Stimulated activated CD8-positive, alpha-beta memory T cell treated with anti-CD3 and anti-CD28 coated beads, Interleukin-12 subunit alpha, Interleukin-12 subunit beta, amount 100 ng/mL, for 24 hours (primary cell): ENCODE data around the gene LPP.

Experiments used
- DNase-seq: peaks from one replicate; pipeline ENCODE4 v3.0.0-alpha.2; 2020; ENCODE audit errors: extremely low read depth

LPP gene

DNA sequence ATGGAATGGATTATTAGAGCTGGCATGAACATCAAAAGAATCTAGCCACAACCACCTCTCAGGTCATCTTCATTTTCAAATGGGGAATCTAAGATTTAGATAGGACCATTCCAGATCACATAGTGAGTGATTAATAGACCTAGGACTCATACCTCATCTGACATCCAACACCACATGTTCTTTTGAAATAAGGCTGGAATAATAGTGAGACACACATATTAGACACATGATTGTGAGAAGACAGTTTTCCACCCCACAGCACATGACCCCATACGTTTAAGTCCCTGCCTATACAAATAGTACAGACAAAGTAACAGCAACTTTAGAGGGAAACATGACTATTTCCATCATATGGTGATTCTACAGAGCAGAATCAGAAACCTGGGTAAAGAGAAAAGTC lies 673.1 kb downstream of the LPP start:
- no peak for DNase-seq

DNA sequence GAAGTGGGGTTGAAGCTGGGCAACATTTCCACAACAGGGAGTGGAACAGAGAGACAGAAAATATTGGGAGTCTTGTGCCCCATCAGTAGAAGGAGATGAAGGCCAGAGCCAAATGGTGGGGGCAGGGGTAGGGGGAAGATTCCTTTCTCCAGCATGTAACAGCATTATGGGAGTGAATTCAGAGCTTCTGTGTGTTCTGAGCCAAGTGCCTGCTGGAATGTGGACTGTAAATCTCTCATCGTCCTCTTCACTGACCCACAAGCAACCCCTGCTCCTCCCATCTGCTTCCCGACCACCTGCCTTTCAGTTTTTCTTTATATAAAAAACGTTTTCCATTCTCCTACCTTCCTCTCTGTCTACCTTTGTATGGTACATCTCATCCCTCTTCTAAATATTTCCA lies 673.6 kb downstream of the LPP start:
- no peak for DNase-seq

DNA sequence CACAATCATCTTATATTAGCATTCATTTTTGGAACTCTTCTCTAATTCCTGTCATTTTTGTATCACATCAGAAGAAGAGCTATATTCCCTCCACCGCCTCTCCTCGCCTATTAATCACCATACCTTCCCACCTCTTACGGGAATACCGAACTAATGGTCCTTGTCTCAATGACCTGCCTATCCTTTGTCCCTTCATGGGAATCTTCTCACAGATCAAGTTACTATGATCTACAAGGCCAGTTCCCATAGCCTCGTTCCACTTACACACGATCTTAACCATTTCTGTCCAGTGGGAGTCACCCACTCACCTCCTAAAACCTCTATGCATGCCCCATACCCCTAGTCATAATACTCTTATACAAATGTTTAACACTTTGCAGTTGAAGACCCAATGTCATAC lies 675.2 kb downstream of the LPP start:
- no peak for DNase-seq

DNA sequence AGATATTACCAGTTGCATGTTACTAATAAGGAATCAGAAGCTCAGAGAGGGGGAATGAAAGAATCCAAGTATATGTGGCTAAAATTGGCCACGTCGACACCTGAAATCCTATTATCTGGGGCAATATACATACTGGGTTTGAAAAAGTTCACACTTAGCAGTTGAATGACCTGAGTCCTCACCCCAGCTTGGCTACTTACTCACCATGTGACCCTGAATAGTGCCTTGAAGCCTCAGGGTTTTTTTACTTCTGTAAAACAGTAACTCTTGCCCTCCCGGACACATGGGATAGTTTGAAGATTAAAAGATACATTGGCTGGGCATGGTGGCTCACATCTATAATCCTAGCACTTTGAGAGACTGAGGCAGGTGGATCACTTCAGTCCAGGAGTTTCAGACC lies 675.6 kb downstream of the LPP start:
- DNase-seq: no peak

DNA sequence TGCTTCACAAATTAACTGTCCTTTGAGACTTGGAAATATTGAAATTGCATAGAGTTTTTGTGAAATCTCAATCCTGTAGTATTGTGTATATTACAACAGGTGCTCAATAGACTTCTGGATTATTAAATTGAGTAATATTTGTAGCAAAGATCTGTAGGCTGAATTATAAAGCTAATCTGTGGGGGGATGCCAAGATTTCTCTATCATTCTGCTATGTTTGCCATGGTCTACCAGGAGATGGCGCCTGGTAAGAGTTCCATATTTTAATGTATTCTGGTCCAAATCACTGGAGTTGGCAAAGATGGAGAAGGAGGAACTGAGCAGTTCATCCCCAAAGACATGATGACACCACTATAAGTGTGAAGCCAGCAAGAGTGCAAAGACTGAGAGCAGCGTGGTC lies 676.9 kb downstream of the LPP start:
- no peak for DNase-seq

DNA sequence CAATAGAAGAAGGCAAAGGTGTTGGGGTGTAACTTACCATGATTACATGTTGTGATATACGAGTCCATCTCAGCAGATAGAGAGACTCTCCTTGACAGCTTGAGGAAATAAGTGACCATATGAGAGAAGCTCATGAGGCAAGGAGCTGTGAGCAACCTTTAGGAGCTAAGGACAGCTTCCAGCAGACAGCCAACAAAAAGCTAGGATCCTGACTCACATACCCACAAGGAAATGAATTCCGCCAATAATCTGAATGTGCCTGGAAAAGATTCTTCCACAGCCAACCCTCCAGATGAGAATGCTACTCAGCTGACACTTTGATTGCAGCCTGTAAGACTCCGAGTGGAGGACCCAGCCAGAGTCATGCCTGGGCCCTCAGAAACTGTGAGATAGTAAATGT lies 678.2 kb downstream of the LPP start:
- no peak for DNase-seq

DNA sequence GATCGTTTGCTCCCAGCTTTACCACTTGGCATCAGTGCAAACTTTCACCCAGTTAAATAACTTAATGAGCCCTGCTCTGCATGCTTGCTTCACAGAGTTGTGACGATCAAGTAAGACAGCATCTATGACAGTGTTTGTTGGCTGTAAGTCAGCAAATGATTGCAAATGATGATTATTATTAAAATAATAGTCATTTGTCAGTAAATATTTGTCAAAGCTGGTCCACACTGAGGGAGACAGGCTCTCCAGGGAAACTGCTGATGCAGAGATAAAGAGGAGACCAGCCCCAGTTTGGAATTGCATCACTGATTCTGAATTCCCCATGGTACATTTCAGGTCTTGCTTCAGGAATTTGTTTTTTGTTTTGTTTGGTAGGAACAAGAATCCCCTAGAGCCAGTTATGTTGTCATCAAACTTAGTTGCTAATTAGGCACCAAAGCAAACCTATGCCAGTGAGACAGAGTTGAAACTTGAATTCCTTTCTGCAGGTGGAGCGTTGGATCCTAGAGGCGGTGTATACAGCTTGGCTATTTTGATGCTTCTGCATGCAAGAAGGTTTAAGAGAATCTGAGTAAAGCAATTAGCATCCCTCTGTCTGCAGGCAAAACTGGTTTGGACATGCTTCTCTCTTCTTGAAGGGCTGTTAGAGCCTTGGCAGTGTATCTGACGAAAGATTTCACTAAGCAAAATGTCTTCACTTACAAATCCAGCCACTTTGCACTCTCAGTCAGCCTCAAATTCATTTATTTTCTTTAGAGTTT lies 679.2 kb downstream of the LPP start:
- DNase-seq: no peak

DNA sequence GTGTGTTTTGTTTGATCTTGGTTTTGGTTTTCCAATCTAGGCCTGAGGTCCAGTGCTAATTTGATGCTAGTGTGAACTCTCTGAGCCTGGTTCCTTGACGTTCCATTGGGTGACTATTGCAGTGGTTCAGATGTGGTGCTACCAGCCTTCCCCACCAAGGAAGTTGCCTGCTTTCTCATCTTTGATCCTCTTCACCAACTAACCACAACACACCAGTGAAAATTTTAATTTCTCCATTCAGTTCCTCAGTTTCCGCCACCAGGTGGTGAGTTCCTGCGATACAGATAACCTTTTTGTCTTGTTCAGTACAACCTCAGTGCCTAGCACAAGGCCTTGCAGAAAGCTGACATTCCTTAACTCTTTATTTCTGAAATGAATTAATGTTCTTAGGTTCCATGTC lies 680.4 kb downstream of the LPP start:
- no peak for DNase-seq

DNA sequence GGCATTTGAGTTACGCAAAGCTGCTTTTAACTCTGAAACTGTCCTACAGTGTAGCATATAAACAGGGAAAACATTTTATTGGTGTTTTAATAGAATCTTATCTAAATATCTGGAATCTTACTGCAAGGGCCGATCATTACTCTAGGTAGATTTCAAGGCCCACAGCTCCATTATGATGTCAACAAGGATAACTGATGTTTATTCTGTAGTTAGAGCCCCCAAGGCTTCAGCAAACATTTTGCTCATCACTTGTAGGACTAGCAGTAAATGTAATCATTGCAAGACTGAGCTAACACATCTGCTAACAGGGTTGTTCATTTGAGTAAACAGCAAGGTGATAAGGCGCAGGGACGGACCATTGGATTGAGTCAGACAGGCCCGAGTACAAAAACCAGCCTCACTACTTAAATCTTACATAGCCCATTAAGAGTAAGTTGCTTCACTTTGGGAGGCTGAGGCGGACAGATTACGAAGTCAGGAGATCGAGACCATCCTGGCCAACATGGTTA lies 685.3 kb downstream of the LPP start:
- DNase-seq: no peak

DNA sequence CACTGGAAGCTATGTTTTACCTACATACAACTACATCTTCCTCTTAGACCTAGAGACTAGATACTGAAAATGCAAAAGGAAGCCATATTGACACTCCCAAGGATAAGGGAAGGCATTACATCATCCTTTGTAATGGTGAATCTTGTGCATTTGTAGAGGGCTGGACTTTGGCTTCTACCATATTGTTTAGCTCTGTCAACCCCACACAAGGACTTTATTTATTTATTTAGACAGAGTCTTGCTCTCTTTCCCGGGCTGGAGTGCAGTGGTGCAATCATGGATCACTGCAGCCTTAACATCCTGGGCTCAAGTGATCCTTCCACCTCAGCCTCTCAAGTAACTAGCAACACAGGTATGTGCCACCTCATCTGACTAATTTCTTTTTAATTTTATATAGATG lies 686.3 kb downstream of the LPP start:
- DNase-seq: no peak

DNA sequence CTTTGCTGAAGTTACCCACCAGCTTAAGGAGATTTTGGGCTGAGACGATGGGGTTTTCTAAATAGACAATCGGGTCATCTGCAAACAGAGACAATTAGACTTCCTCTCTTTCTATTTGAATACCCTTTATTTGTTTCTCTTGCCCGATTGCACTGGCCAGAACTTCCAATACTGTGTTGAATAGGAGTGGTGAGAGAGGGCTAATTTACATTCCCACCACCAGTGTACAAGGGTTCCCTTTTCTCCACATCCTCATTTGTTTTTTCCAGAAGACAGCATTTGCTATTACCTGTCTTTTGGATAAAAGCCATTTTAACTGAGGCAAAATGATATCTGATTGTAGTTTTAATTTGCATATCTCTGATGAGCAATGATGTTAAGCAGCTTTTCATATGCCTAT lies 687.9 kb downstream of the LPP start:
- no peak for DNase-seq

DNA sequence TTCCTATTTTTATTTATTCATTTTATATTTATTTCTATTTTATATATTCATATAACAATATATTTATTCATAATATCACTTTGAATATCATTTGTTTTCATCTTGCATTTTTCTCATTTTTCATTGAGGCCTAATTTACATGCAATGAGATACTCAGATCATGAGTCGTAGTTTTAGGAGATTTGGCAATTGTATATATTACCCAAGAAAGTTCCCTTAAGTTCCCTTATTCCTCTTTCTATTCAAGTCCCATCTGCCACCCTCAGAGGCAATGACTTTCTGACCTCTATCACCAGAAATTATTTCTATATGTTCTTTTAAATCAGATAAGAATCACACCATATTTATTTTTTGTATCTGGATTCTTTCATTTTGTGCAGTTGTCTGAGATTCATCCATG lies 688.7 kb downstream of the LPP start:
- DNase-seq: no peak

DNA sequence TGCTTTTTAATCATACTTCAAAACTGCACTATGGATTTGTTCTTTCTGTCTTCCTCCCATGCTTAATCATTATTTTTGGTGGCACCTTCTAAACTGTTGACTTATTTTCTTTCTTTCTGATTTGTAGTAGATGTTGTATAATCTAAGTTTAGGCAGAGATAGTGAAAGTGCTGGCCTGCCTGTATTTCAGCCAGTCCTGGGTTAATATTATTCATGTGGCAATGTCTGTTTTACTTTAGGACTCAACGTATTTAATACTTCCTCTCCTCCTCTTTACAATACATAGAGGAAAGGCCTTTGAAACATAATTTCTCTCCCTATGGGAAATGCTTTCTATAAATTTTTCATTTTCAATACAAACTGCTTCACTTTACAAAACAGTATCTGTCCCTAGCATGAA lies 690.1 kb downstream of the LPP start:
- no peak for DNase-seq

DNA sequence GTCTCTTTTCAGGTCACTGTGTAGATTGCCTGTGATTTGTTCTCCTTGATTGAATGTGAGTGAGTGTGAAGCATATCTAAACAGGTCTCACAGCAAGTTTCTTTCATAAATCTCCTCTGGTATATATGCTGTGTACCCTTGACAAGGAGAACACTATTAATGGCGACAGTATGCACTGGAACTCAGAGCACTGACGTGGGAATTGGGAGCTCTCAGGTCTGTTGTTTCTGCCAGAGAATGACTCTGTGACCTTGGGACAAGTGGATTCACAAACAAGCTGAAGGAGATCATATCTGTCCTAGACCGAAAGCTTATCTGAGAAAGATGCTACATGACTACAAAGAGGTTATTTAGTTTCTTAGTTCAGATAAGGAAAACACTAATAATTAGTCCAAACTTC lies 691.6 kb downstream of the LPP start:
- no peak for DNase-seq

DNA sequence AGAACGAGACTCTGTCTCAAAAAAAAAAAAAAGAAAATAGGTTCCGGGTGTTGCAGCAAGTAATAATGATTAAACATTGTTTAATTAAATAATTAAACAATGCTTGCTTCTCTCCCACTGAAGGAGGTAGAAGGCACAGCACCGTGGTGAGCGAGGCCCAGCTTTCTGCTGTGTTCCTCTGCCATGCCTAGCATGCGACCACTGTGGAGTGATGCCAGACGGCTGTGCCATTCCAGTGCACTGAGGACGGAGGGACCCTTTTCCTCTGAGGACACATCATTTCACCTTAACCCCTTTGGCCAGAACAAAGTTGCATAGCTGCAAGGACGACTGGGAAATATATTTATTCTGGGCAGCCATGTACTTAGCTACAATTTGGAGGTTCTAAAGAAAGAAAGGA lies 695.0 kb downstream of the LPP start:
- DNase-seq: no peak

DNA sequence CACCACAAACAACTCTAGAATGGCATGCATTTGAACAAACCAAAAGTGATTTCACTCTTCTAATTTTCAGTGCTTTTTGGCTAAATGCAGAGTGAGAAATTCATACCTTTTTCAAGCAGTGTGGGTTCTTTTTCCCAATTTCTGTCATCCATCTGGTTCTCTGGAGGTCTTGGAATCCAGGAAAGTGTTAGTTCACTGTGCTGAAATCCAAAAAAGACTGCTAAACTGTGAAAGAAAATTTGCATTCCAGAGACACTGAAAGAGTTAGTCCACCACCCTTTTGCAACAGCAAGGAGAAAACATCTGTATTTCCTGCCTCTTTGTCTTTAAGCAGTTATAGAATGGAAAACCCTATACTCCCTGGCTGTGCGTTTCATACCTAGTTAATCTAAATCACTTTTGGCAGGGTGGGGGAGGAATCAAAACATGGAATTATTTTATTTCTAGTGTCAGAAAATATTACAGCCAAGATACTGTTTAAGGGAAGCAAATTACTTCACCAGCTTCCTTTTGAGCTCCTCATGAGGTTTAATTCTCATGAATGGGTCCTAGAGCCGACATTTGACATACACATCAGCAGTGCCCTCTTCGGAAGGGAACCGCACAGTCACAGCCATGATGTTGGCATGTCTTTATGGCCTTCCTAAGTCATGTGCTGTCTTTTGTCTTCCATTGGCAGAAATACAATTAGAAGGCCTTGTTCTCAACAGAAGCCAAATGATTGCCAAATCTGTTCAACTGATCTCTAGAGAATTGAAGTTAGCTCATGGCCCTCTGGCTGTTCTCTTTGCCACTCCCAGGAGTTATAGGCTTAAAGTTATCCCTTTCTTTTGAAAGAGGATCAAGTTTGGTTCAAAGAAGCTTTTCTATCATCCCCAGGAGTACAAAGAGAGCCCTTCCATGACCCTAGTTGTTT lies 700.2 kb downstream of the LPP start:
- no peak for DNase-seq

DNA sequence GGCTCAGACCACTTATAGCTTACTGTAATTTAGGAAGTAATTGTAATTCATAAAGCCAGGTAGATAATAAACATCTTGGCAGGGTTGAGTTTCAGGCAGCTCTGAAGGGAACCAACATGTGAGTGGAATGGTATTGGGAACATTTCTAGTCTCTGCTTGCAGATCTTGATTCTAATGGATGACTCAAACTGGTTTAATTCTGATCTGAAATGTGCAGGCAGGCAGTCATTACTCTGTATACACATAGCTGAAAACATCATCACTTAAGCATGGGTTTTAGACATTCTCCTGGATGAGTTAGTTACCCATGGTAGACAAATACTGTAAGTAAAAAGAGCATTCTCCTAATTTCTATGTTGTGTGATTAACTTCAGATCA lies 700.8 kb downstream of the LPP start:
- no peak for DNase-seq

DNA sequence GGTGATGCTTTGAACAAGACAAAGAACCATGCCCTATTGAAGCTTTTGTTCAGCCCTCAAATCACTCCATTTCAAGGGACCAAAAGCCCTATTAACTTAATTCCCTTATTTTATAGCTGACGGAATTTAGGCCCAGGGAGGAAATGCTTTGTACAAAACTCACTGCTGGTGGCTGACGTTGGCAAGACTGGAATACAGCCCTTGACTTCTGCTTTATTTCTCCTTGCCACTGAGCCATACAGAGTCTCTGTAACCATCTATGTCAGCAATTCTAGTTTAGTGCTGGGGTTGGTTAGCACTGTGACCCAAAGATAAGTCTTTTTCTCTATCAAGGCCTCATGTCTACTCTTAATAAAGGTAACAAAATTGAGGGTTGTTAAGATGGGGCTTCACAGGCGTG lies 701.7 kb downstream of the LPP start:
- DNase-seq: no peak

DNA sequence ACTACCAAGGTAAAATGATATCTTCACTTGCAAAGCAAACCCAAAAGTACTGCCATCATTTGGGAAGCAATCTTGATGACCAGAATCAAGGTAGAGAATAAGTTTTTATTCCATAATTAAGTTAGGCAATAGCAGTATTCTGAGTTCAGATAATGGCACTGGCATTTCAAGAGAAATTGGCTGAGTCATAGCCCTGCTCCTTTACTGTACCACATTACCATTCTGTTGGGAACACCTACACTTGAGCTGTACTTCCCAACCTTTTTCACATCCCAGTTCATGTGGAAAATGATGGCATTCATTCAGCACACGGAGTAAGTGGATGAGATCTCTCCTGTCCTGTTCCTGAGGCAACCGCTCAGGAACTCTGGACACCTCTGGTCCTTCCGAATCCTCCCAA lies 706.2 kb downstream of the LPP start:
- no peak for DNase-seq

DNA sequence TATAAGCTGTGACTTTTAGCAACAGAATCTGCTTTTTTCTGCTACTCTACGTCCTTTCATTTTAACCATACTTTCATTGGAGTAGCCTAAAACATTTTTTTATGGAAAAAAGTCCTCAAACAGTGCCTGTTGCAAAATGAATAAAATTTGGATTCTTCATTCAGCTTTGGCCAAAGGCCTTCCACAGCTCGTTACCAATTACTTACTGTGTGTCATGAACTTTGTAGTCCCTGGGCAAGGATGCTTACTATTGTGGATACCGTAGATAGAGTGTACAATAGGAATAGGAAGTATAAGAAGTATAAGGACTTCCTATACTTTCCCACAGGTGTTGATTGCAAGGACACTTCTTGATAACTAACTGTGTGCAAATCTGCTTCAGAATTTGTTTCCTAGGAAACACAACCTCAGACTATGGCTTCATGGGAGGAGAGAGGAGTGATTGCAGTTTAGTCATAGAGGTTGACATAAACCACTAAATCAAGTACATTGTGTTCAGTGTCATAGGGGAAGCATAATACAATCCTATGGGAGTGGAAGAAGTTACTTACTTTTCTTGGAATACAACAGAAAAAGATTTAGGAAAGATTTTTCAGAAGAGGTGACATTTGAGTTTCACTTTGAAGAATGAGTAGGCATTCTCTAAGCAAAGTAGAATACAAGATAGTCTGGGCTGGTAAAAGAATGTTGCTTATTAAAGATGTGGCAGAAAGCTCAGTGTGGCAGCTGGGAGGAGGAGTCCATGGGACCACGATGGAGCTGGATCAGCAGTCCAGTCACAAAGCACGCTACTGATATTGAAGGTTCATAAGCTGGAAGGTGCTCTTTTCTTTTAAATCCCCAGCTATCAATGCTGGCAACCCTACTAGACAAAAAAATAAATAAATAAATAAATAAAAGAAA lies 708.1 kb downstream of the LPP start:
- DNase-seq: no peak

DNA sequence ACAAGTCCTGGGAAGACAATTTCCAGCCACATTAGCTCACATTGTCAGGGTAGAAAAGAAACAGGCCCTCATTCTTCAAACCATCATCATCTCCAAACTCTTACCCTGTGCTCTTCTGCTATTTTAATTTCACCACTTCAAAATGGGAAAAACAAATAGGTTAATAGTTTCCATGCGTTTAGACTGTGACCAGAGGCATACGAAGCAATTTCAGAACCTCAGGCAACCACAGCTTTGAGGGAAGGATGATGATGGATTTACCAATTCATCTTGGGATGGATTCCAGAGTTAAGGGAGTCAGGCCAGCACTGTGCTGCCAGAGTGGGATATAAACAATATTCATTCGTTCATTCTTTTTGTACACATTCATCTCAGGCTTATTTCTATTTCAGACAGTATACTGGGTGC lies 710.0 kb downstream of the LPP start:
- DNase-seq: no peak

DNA sequence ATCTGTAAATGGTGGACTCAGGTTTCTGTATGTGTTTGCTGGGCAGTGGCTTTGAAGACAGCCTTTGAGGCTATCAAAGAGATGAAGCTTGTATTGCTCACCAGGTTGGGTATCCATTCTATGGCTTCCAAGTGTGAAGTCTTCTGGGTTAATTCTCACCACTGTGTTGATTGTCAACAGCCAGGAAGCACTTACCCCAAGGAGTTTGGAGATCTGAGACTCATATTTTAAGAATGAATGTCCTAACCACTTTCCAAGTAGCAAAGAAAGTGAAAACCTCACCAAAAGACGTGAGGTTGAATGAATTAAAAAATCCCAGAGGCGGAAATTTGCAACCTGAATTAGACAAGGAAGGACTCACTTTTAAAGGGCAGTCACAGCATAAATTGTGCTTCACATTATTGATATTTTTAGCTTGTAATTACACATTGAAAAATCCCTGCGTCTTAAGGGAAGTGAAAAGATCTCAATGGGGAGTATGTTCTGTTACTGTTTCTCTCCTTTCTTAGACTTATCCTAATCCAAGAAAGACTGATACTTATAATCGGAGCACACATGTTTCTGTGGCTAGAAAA lies 713.8 kb downstream of the LPP start:
- no peak for DNase-seq
